KBM-7 (cell line): ENCODE results near the gene CCDC159.
"Not testable (repeated sequence)": the region's sequence is repeated elsewhere in the genome, so short reads cannot be mapped to it uniquely, and the experiment has no call there.

ENCODE experiments used
- DNase-seq: peaks from one replicate; pipeline ENCODE4 v3.0.0-alpha.2; 2015
- in situ Hi-C: fragments of 300-500 bp; cut with MboI; formaldehyde crosslinking; loops from 2 replicates; pipeline ENCODE4 v1.14.3; 2020; ENCODE audit warnings: low sequenced_read_pairs, low pct_unique_long_range_greater_than_20kb, mixed read lengths

CCDC159 gene

GRCh38 chr19:11346104-11346940 lies at the start of gene CCDC159, which contains the start of gene TMEM205:
Gene CCDC159, plus strand, starts transcription at chr19:11346519. Its CDS starts 88 bp downstream, at chr19:11346607.
Gene TMEM205, minus strand, starts transcription at chr19:11346268. Its CDS starts 649 bp downstream, at chr19:11345619.
- in situ Hi-C loops, result no loop called here
- peak; percentile 98 for DNase-seq

GRCh38 chr19:11299946-11300810 lies 46.1 kb upstream of the CCDC159 start:
- in situ Hi-C loops, result no loop called here
- peak; percentile 38 for DNase-seq

GRCh38 chr19:11300811-11301120 lies 45.6 kb upstream of the CCDC159 start:
- DNase-seq, result no peak
- in situ Hi-C loops, result no loop called here

- no peak for DNase-seq
- in situ Hi-C loops, result no loop called here
These were observed 41.4 kb upstream of the CCDC159 start for GRCh38 chr19:11304936-11305335.

- in situ Hi-C loops, result no loop called here
- DNase-seq, result no peak
These were observed 40.0 kb upstream of the CCDC159 start for GRCh38 chr19:11306337-11306736.

GRCh38 chr19:11320278-11320995 lies 25.9 kb upstream of the CCDC159 start:
- peak; percentile 63 for DNase-seq
- in situ Hi-C loops, result not testable (repeated sequence)

GRCh38 chr19:11321191-11322126 lies 24.9 kb upstream of the CCDC159 start:
- in situ Hi-C loops, result no loop called here
- peak; percentile 83 for DNase-seq

GRCh38 chr19:11322269-11323024 lies 23.9 kb upstream of the CCDC159 start:
- in situ Hi-C loops, result no loop called here
- DNase-seq, result peak; percentile 81

GRCh38 chr19:11323601-11324078 lies 22.7 kb upstream of the CCDC159 start:
- in situ Hi-C loops, result no loop called here
- no peak for DNase-seq

- peak; percentile 96 for DNase-seq
- in situ Hi-C loops, result no loop called here
These were observed 22.1 kb upstream of the CCDC159 start for GRCh38 chr19:11324079-11324661.

GRCh38 chr19:11324748-11325389 lies 21.4 kb upstream of the CCDC159 start:
- DNase-seq, result no peak
- in situ Hi-C loops, result no loop called here

GRCh38 chr19:11325544-11325943 lies 20.8 kb upstream of the CCDC159 start:
- no peak for DNase-seq
- in situ Hi-C loops, result no loop called here

- DNase-seq, result no peak
- in situ Hi-C loops, result no loop called here
These were observed 16.2 kb upstream of the CCDC159 start for GRCh38 chr19:11330127-11330526.

- DNase-seq, result no peak
- in situ Hi-C loops, result no loop called here
These were observed 14.8 kb upstream of the CCDC159 start for GRCh38 chr19:11331502-11331901.

GRCh38 chr19:11332822-11333221 lies 13.5 kb upstream of the CCDC159 start:
- no peak for DNase-seq
- in situ Hi-C loops, result no loop called here

- in situ Hi-C loops, DNase-seq: not testable (repeated sequence)
These were observed 12.5 kb upstream of the CCDC159 start for GRCh38 chr19:11333838-11334237.
